KBM-7 (cell line): ENCODE measurements around the gene TAS1R1.
"Not testable (repeated sequence)": the region's sequence is repeated elsewhere in the genome, so short reads cannot be mapped to it uniquely, and the experiment has no call there.

Experiments used
- DNase-seq: peaks from one replicate; pipeline ENCODE4 v3.0.0-alpha.2; 2015
- in situ Hi-C: fragments of 300-500 bp; cut with MboI; formaldehyde crosslinking; loops from 2 replicates; pipeline ENCODE4 v1.14.3; 2020; ENCODE audit warnings: low sequenced_read_pairs, low pct_unique_long_range_greater_than_20kb, mixed read lengths

TAS1R1 gene

GRCh38 chr1:6519491-6519934 lies 35.6 kb upstream of the TAS1R1 start:
- in situ Hi-C loops = no loop called here

DNA sequence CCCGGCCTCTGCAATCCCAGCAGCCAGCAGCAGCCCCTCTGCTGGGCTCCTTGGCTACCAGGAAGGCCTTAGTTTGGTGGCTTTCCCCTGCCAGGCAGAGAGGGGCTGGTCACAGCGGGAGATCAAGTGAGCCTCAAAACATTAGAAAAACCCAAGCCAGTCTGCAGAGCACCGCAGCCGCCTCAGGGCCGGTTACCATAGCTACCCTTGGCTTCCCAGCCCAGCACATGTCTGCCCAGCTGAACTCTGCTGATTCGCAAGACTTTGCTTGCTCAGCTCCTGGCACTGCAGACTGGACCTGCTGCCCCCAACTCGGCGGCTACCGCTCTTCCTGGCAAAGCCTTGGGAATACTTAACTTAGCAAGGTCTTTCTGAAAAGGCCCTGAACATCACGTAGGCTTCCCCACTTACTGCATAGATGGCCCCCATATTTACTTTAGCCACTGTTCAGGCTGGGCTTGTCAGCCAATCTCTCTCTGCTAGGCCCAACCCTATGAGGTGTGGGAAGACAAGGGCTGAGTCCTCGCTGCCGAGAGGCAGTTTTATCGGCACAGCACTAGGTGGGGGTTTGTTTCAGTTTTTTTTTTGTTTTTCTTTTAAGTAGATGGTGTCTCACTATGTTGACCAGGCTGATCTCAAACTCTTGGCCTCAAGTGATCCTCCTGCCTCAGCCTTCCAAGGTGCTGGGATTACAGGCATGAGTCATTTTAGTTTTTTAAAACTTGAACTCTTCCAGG lies 35.0 kb upstream of the TAS1R1 start:
- in situ Hi-C loops = no loop called here
- DNase-seq = no peak

More at GRCh38 chr1:6519491-6519934, 35.6 kb upstream of the TAS1R1 start:
- DNase-seq = no peak

DNA sequence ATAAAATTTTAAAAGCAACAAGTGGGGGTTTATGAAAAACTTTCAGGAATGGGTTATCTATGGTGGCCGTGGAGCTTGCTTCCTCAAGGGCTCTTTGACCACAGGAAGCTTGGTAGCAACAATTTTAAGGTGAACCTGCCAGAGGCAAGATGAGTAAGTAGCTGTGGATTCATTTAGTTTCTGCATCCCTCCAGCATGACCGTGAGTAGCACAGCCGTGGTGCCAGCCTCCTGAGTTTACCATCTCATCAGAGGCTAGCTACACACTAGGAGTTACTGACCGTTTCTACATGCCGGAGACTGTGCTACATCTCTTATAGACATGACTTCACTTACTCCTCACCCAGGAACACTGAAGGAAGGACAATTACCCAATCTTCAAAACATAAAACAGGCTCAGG lies 33.6 kb upstream of the TAS1R1 start:
- in situ Hi-C loops = no loop called here
- DNase-seq = no peak

DNA sequence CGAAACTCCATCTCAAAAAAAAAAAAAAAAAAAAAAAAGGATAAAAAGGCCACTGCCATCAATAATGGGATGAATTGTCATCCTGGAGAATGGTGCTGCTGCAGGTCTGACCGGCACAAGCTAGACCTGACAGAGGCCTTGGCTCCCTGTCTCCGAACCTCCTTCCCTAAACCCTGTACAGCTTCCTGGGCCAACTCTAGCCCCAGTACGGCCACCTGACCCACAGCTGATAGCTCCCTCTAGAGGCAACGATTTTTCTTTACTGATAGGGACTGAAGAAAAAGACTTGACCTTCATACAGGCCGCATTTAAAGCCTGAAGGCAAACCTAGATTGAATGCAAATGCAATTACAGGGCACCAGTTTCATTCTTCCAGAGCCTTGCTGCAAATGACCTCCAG lies 31.5 kb upstream of the TAS1R1 start:
- DNase-seq = peak; percentile 57
- in situ Hi-C loops = no loop called here

DNA sequence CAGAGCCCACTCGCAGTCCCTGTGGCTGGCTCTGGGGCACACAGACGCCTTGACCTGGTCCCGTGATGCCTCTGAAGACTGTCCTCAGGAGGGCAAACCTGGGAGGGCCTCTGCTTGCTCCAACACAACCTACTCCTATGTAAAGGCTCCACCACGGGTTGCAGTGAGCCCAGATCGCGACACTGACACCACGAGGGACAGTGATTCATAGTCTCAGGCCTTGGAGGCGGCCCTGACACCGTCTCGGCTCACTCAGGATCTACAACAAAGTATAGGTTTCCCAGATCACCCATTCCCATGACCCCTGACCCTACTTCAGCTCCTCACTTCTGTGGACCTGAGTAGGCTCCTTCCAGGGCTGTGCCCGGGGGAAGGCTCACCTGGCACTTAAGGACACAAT lies 28.8 kb upstream of the TAS1R1 start:
- in situ Hi-C loops = no loop called here
- no peak for DNase-seq

GRCh38 chr1:6528492-6528891 lies 26.6 kb upstream of the TAS1R1 start:
- DNase-seq = no peak
- in situ Hi-C loops = no loop called here

GRCh38 chr1:6530504-6531160 lies 24.5 kb upstream of the TAS1R1 start:
- DNase-seq = no peak
- in situ Hi-C loops = no loop called here

- no peak for DNase-seq
- in situ Hi-C loops = no loop called here
Observed at GRCh38 chr1:6531996-6532395, 23.1 kb upstream of the TAS1R1 start.

DNA sequence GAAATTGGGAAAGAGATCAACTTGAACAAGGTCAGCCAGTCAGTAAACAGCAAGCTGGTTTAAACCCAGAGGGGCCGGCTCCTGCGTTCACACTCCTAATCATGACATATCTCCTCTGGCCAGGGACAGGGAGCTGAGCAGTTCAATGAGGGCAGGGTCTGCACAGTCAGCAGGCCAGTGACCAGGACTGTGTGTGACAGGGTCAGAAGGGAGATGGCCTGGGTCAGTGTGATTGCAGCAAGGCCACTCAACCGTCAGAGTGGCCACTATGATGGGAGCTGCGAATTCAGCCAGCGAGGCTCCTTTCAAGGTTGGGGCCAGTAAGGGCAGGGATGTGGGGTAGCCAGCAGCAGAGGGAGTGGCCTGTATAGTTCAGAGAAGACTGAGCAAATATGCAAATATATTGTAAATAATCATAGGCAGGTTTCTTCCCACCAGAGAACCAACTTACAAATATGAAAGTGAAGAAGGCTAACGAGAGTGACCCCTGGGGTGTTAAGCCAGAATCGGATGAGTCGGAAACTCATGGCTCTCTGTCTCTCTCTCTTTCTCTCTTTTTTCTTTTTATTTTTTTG lies 20.8 kb upstream of the TAS1R1 start:
- in situ Hi-C loops = no loop called here
- no peak for DNase-seq

GRCh38 chr1:6535214-6535613 lies 19.9 kb upstream of the TAS1R1 start:
- no peak for DNase-seq
- in situ Hi-C loops = no loop called here

GRCh38 chr1:6536291-6536690 lies 18.8 kb upstream of the TAS1R1 start:
- no peak for DNase-seq
- in situ Hi-C loops = no loop called here

DNA sequence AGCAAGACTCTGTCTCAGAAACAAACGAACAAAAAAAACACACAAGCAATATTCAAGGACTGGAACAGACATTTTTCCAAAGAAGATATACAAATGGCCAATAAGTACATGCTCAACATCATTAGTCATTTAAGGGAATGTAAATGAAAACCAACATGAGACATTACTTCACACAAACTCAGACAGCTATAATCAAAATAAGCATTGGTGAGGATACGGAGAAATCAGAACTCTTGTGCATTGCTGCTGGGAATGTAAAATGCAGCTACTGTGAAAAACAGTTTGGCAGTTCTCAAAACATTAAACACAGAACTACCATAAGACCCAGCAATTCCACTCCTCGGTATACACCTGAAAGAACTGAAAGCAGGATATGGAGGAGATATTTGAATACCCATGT lies 16.2 kb upstream of the TAS1R1 start:
- no peak for DNase-seq
- in situ Hi-C loops = no loop called here

GRCh38 chr1:6544831-6545230 lies 10.3 kb upstream of the TAS1R1 start:
- in situ Hi-C loops = no loop called here
- DNase-seq = no peak

- no peak for DNase-seq
- in situ Hi-C loops = no loop called here
Observed at GRCh38 chr1:6545276-6546112, 9.6 kb upstream of the TAS1R1 start.

DNA sequence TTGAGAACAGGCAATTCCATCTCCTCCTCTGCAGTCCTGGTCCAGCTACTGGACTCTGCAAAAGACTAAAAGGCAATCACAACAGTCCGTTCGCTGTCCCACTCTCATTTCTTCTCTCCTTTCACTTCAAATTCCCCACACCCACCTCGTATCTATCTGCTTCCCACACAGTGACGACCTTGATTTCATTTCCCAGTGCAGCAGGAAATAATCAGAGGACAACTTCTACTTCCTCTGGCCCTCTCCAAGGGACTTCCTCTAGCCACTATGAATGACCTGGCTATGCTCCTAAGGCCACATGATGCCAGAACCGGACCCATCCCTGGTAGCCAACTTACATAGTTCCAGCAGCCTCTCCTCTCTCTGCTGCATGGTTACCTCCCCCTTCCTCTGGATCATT lies 8.8 kb upstream of the TAS1R1 start:
- DNase-seq = no peak
- in situ Hi-C loops = no loop called here

DNA sequence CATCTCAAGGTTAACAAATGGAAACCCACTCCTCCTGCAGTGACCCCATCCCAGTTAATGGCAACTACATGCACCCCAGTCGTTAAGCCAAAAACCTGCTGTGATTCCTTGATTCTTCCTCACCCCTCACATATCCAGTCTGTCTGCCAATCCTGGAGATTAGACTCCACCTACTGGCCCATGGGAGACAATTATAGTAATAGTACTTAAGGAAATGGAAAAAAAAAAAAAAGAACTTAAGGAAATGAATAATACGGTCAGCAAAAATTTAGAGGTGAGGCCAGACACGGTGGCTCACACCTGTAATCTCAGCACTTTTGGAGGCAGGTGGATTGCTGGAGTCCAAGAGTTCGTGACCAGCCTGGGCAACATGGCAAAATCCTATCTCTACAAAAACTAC lies 7.8 kb upstream of the TAS1R1 start:
- no peak for DNase-seq
- in situ Hi-C loops = no loop called here

- peak; percentile 95 for DNase-seq
- in situ Hi-C loops = no loop called here
Observed at GRCh38 chr1:6554031-6554906, 838 bp upstream of the TAS1R1 start, which contains the start of gene NOL9. TSS of gene NOL9 (minus strand) at chr1:6554513. CDS start at chr1:6554502, 11 bp downstream.

DNA sequence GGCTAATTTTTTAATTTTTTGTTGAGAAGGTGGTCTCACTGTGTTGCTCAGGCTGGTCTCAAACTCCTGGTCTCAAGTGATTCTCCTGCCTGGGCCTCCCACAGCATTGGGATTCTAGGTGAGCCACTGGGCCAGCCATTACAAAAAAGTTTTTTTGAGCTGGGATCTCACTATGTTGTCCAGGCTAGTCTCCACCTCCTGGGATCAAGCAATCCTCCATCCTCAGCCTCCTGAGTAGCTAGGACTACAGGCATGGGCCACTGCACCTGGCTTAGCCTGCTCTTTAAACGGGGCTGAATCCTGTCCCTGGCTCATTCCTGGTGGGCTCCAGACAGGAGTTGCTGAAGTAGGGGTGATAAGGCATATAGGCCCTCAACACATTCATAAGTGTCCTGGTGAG lies 2.5 kb downstream of the TAS1R1 start:
- in situ Hi-C loops = no loop called here

GRCh38 chr1:6559161-6559560 lies 4.1 kb downstream of the TAS1R1 start:
- DNase-seq = not testable (repeated sequence)

More for the DNA sequence above, 2.5 kb downstream of the TAS1R1 start:
- no peak for DNase-seq

More at GRCh38 chr1:6559161-6559560, 4.1 kb downstream of the TAS1R1 start:
- in situ Hi-C loops = not testable (repeated sequence)
